ENCODE results near the gene ZNF576. TPM values are rescaled to one million over a fixed set of nuclear protein-coding genes. Genes with fewer than 3 reads are reported as not detected.

ZNF576 gene
- total and polyA plus RNA-seq, 2 donors (not counting 1 experiment from before 2014, with no cell fraction given), result 7.9 to 17.3 TPM

- POLR2A ChIA-PET, result no interaction called here
- no peak overlapping the region for H3K4me3 ChIP-seq (ENCODE audit: control extremely low read depth in 1 of 5, extremely low read depth in 1 of 5, insufficient read depth in 1 of 5, low read depth in 2 of 5, low read length in 4 of 5)
Measured at GRCh38 chr19:43552198-43552450, 44.3 kb upstream of the ZNF576 start.

GRCh38 chr19:43552616-43553015, 43.8 kb upstream of the ZNF576 start:
- Histone ChIP-seq H3K36me3 (replicated peaks in 1 of 2; ENCODE audit: control extremely low read depth in 1 of 2, control insufficient read depth in 1 of 2, extremely low read depth in 1 of 2, insufficient read depth in 2 of 2, low read length in 1 of 2) (peaks cover 7 to 65% of the 10 kb centered on the region in 2 experiments), H4K20me1 (ENCODE audit: control insufficient read depth, insufficient read depth, low read length, poor library complexity, severe bottlenecking) (peaks cover 28% of the 10 kb centered on the region), H3K4me1 (ENCODE audit: control insufficient read depth in 2 of 2, insufficient read depth in 2 of 2, low read length in 2 of 2) (peaks cover 0 to 9% of the 10 kb centered on the region in 2 donors), H3K9ac (ENCODE audit: low read length) (no peak overlapping the region), H3K4me3 (ENCODE audit: control extremely low read depth in 1 of 5, extremely low read depth in 1 of 5, insufficient read depth in 1 of 5, low read depth in 2 of 5, low read length in 4 of 5) (no peak overlapping the region), H3K4me2 (replicated peaks; ENCODE audit: low read depth, low read length, poor library complexity, severe bottlenecking) (no peak overlapping the region), H3K9me3 (ENCODE audit: control extremely low read depth in 1 of 3, control insufficient read depth in 2 of 3, insufficient read depth in 1 of 3, low read length in 2 of 3) (no peaks in the 10 kb centered on the region), H3K79me2 (ENCODE audit: control insufficient read depth, insufficient read depth, low read length) (peaks cover 34% of the 10 kb centered on the region), H2AFZ (ENCODE audit: insufficient read depth, low read depth, low read length, poor library complexity, severe bottlenecking) (no peak overlapping the region), H3K27me3 (replicated peaks in 1 of 4; ENCODE audit: control extremely low read depth in 1 of 4, control insufficient read depth in 3 of 4, insufficient read depth in 4 of 4, low read length in 3 of 4) (no peaks in the 10 kb centered on the region), H3K27ac (ENCODE audit: low read length in 2 of 2) (no peak overlapping the region)
- H3K4me3 Mint-ChIP-seq, result no peak overlapping the region
- no peak for TF ChIP-seq EZH2 (IDR thresholded peaks at IDR 0.05; ENCODE audit: borderline replicate concordance, insufficient read depth, low read depth, low read length, poor library complexity, severe bottlenecking)
- TF ChIP-seq CTCF (IDR thresholded peaks at IDR 0.05), result no peak
- WGBS (ENCODE audit: insufficient coverage), result 40% methylated on average over 1 of the region's 3 CpGs
- no peak overlapping the region for H3K27ac Mint-ChIP-seq
- ChIA-PET POLR2A (interaction anchor here (0.8 kb wide), 1 partner anchor 18 kb away, joined by 9 read pairs; no protein-coding TSS in a partner anchor), CTCF (interaction anchor here (0.6 to 8.9 kb wide), 5 partner anchors 22 to 105 kb away, joined by 3 to 126 read pairs (median 5); partner anchors contain the start of genes IRGQ, PINLYP, XRCC1 and ZNF576)
- H3K27me3 Mint-ChIP-seq, result no peaks in the 10 kb centered on the region
- no peaks in the 10 kb centered on the region for H3K9me3 Mint-ChIP-seq (ENCODE audit: insufficient read depth)
- DNase-seq, result no peak
- intact Hi-C loops (cut with micrococcal nuclease), result no loop called here
- ATAC-seq (ENCODE audit: low read depth), result no peak
- peaks cover 7% of the 10 kb centered on the region for H3K4me1 Mint-ChIP-seq

More at GRCh38 chr19:43552198-43552450, 44.3 kb upstream of the ZNF576 start:
- Histone ChIP-seq H3K27me3 (replicated peaks in 1 of 4; ENCODE audit: control extremely low read depth in 1 of 4, control insufficient read depth in 3 of 4, insufficient read depth in 4 of 4, low read length in 3 of 4) (no peaks in the 10 kb centered on the region), H3K4me2 (replicated peaks; ENCODE audit: low read depth, low read length, poor library complexity, severe bottlenecking) (no peak overlapping the region), H3K79me2 (ENCODE audit: control insufficient read depth, insufficient read depth, low read length) (peaks cover 30% of the 10 kb centered on the region), H2AFZ (ENCODE audit: insufficient read depth, low read depth, low read length, poor library complexity, severe bottlenecking) (no peak overlapping the region), H3K36me3 (replicated peaks in 1 of 2; ENCODE audit: control extremely low read depth in 1 of 2, control insufficient read depth in 1 of 2, extremely low read depth in 1 of 2, insufficient read depth in 2 of 2, low read length in 1 of 2) (peaks cover 7 to 66% of the 10 kb centered on the region in 2 experiments), H3K9me3 (ENCODE audit: control extremely low read depth in 1 of 3, control insufficient read depth in 2 of 3, insufficient read depth in 1 of 3, low read length in 2 of 3) (no peaks in the 10 kb centered on the region), H3K27ac (ENCODE audit: low read length in 2 of 2) (no peak overlapping the region), H3K4me1 (ENCODE audit: control insufficient read depth in 2 of 2, insufficient read depth in 2 of 2, low read length in 2 of 2) (peaks cover 0 to 9% of the 10 kb centered on the region in 2 donors), H4K20me1 (ENCODE audit: control insufficient read depth, insufficient read depth, low read length, poor library complexity, severe bottlenecking) (peaks cover 28% of the 10 kb centered on the region), H3K9ac (ENCODE audit: low read length) (no peak overlapping the region)
- intact Hi-C loops (cut with micrococcal nuclease), result no loop called here
- Mint-ChIP-seq H3K27me3 (no peaks in the 10 kb centered on the region), H3K4me3 (no peak overlapping the region), H3K27ac (no peak overlapping the region), H3K9me3 (ENCODE audit: insufficient read depth) (no peaks in the 10 kb centered on the region), H3K4me1 (peaks cover 7% of the 10 kb centered on the region)
- CTCF ChIA-PET, result interaction anchor here (0.6 to 8.9 kb wide), 2 partner anchors 28 to 42 kb away, joined by 3 to 126 read pairs; partner anchors contain the start of genes IRGQ and ZNF576
- 80% methylated on average over 1 of the region's 3 CpGs for WGBS (ENCODE audit: insufficient coverage)
- DNase-seq, result no peak
- TF ChIP-seq CTCF (IDR thresholded peaks at IDR 0.05), result no peak
- TF ChIP-seq EZH2 (IDR thresholded peaks at IDR 0.05; ENCODE audit: borderline replicate concordance, insufficient read depth, low read depth, low read length, poor library complexity, severe bottlenecking), result no peak
- no peak for ATAC-seq (ENCODE audit: low read depth)
